Fibroblast of skin of scalp (primary cell): ENCODE results near the gene GRB2.

ENCODE experiments used
- DNase-seq: peaks from one replicate; pipeline ENCODE4 v3.0.0-alpha.2; 2013

The GRB2 gene

GRCh38 chr17:75412455-75413317 lies 7.2 kb upstream of the GRB2 start:
- peak; percentile 75 for DNase-seq

- DNase-seq = no peak
These were observed 6.0 kb upstream of the GRB2 start for GRCh38 chr17:75411328-75412067.

- no peak for DNase-seq
These were observed 4.7 kb upstream of the GRB2 start for GRCh38 chr17:75410141-75410540.

- no peak for DNase-seq
These were observed 2.3 kb upstream of the GRB2 start for GRCh38 chr17:75407655-75408352.

- peak; percentile 3 for DNase-seq
These were observed 741 bp upstream of the GRB2 start for GRCh38 chr17:75406222-75406615.

GRCh38 chr17:75404731-75405364 lies 630 bp downstream of the GRB2 start:
- DNase-seq = peak; percentile 9

- DNase-seq = peak; percentile 78
These were observed 1.2 kb downstream of the GRB2 start for GRCh38 chr17:75404223-75404730.

GRCh38 chr17:75403131-75403530 lies 2.3 kb downstream of the GRB2 start:
- DNase-seq = no peak

- no peak for DNase-seq
These were observed 3.5 kb downstream of the GRB2 start for GRCh38 chr17:75402026-75402425.

GRCh38 chr17:75400326-75400939 lies 5.0 kb downstream of the GRB2 start:
- no peak for DNase-seq

- no peak for DNase-seq
These were observed 7.2 kb downstream of the GRB2 start for GRCh38 chr17:75398279-75398678.

- DNase-seq = no peak
These were observed 8.3 kb downstream of the GRB2 start for GRCh38 chr17:75397217-75397616.

GRCh38 chr17:75396796-75397195 lies 8.7 kb downstream of the GRB2 start:
- no peak for DNase-seq

GRCh38 chr17:75396025-75396424 lies 9.5 kb downstream of the GRB2 start:
- no peak for DNase-seq

- DNase-seq = no peak
These were observed 11.1 kb downstream of the GRB2 start for GRCh38 chr17:75394332-75394918.

- DNase-seq = peak; percentile 99
These were observed 11.8 kb downstream of the GRB2 start for GRCh38 chr17:75393523-75394331.

- no peak for DNase-seq
These were observed 12.9 kb downstream of the GRB2 start for GRCh38 chr17:75392559-75392958.

- DNase-seq = peak; percentile 37
These were observed 14.5 kb downstream of the GRB2 start for GRCh38 chr17:75390982-75391381.

- no peak for DNase-seq
These were observed 16.9 kb downstream of the GRB2 start for GRCh38 chr17:75388476-75389030.

GRCh38 chr17:75387771-75388170 lies 17.7 kb downstream of the GRB2 start:
- DNase-seq = no peak
